ENCODE measurements around the gene C19orf25.
"Not testable (repeated sequence)": the region's sequence is repeated elsewhere in the genome, so short reads cannot be mapped to it uniquely, and the experiment has no call there.

Gene C19orf25

DNA sequence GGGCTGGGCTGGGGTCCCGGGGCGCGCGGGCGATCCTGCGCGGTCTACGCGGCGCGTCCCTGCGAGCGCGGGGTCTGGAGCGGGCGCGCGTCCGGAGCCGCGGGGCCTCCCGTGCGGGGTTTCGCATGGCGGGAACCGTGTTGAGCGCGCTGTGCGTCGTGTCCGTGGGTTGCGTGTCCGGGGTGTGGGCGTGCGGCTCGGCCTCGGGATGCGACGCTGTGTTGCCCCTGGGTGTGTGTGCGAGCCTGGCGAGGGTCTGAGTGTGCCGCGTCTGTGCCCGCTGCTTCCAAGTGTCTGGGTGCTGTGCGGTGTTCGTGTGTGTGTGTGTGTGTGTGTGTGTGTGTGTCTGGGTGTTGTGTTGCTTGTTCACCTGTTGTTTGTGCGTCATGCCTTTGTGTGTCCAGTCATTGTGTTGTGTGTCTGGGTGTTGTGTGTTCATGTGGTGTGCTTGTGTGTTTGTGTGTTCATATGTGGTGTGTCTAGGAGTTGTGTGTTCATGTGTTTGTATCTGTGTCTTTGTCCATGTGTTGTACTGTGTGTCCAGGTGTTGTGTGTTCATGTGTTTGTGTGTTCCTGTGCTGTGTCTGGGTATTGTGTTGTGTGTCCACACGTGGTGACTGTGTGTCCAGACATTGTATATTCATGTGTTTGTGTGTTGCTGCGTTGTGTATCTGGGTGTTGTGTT lies 45.4 kb upstream of the C19orf25 start:
- H3K27me3 ChIP-seq (ENCODE audit: insufficient read depth, insufficient read length), result peaks cover 29% of the 10 kb centered on the region
- peak overlapping the region; percentile 90 for H3K9ac ChIP-seq (ENCODE audit: insufficient read length, low read depth)
- peak overlapping the region; percentile 87 for H3K4me3 ChIP-seq (ENCODE audit: insufficient read length, low read depth)
- no peaks in the 10 kb centered on the region for H3K36me3 ChIP-seq (ENCODE audit: insufficient read depth, insufficient read length, low read length)
- no peak for TF ChIP-seq ZNF274 (IDR thresholded peaks at IDR 0.05; ENCODE audit: low read depth, low read length)
- TF ChIP-seq YY1 (IDR thresholded peaks at IDR 0.05; ENCODE audit: insufficient read depth, insufficient read length), result no peak
- no peaks in the 10 kb centered on the region for H3K9me3 ChIP-seq (ENCODE audit: insufficient read depth, low read length)
- H3K4me1 ChIP-seq (ENCODE audit: insufficient read depth, insufficient read length), result peaks cover 32% of the 10 kb centered on the region
- DNase-seq (ENCODE audit: low read depth, low spot score), result no peak

GRCh38 chr19:1523412-1524286 lies 44.6 kb upstream of the C19orf25 start, which contains the start of gene PLK5:
Gene PLK5 (plus strand): TSS chr19:1524077. CDS start chr19:1526997, 2,920 bp downstream.
- TF ChIP-seq ZNF274 (IDR thresholded peaks at IDR 0.05; ENCODE audit: low read depth, low read length) (no peak), YY1 (IDR thresholded peaks at IDR 0.05; ENCODE audit: insufficient read depth, insufficient read length) (no peak), SUZ12 (IDR thresholded peaks at IDR 0.05; ENCODE audit: extremely low read depth, insufficient read depth, insufficient read length) (no peak)
- H3K4me3 ChIP-seq (ENCODE audit: insufficient read length, low read depth), result peak within 1 kb of the TSS; percentile 87
- peaks cover 29% of the 10 kb centered on the region for H3K27me3 ChIP-seq (ENCODE audit: insufficient read depth, insufficient read length)
- H3K9ac ChIP-seq (ENCODE audit: insufficient read length, low read depth), result peak within 1 kb of the TSS; percentile 90
- no peaks in the 10 kb centered on the region for H3K36me3 ChIP-seq (ENCODE audit: insufficient read depth, insufficient read length, low read length)
- H3K4me1 ChIP-seq (ENCODE audit: insufficient read depth, insufficient read length), result peaks cover 32% of the 10 kb centered on the region
- no peaks in the 10 kb centered on the region for H3K9me3 ChIP-seq (ENCODE audit: insufficient read depth, low read length)
- DNase-seq (ENCODE audit: low read depth, low spot score), result no peak

DNA sequence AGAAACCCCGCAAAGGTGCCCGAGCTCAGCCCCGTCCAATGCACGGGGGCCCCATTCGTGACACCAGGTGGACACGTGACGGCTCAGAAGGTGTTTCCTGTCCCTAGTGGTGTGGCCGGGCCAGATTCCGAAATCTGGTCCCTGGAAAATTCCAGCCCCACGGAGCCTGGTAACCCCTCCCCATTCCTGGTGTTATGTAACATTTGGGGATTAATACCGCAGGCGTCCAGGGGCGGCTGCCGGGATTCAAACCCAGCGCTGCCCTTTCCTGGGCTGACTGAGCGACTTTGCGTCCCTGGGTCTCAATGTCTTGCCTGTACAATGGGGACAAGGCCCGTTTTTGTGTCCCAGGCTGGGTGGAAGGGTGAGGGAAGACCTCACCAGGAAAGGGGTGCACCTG lies 43.8 kb upstream of the C19orf25 start:
- peaks cover 29% of the 10 kb centered on the region for H3K27me3 ChIP-seq (ENCODE audit: insufficient read depth, insufficient read length)
- no peak overlapping the region for H3K4me3 ChIP-seq (ENCODE audit: insufficient read length, low read depth)
- no peaks in the 10 kb centered on the region for H3K9me3 ChIP-seq (ENCODE audit: insufficient read depth, low read length)
- no peak for TF ChIP-seq YY1 (IDR thresholded peaks at IDR 0.05; ENCODE audit: insufficient read depth, insufficient read length)
- TF ChIP-seq SUZ12 (IDR thresholded peaks at IDR 0.05; ENCODE audit: extremely low read depth, insufficient read depth, insufficient read length), result no peak
- TF ChIP-seq ZNF274 (IDR thresholded peaks at IDR 0.05; ENCODE audit: low read depth, low read length), result no peak
- H3K4me1 ChIP-seq (ENCODE audit: insufficient read depth, insufficient read length), result peaks cover 32% of the 10 kb centered on the region
- no peaks in the 10 kb centered on the region for H3K36me3 ChIP-seq (ENCODE audit: insufficient read depth, insufficient read length, low read length)
- no peak for DNase-seq (ENCODE audit: low read depth, low spot score)
- peak overlapping the region; percentile 64 for H3K9ac ChIP-seq (ENCODE audit: insufficient read length, low read depth)

DNA sequence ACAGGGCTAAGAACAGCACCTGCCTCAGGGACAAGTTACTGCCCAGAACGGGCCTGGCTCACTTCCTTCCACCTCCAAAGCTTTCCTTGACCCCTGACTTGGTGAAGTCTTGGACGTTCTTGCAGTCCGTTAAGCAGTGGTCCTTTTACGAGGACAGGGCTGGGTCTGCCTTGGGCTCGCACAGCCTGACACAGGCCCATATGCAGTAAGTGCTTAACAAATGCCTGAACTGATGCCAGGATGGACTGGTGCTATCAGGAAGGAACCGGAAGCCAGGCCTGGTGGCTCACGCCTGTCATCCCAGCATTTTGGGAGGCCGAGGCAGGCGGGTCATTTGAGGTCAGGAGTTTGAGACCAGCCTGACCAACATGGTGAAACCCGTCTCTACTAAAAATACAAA lies 43.0 kb upstream of the C19orf25 start:
- H3K4me1 ChIP-seq (ENCODE audit: insufficient read depth, insufficient read length), result peaks cover 32% of the 10 kb centered on the region
- no peaks in the 10 kb centered on the region for H3K36me3 ChIP-seq (ENCODE audit: insufficient read depth, insufficient read length, low read length)
- peaks cover 29% of the 10 kb centered on the region for H3K27me3 ChIP-seq (ENCODE audit: insufficient read depth, insufficient read length)
- no peak overlapping the region for H3K9ac ChIP-seq (ENCODE audit: insufficient read length, low read depth)
- no peaks in the 10 kb centered on the region for H3K9me3 ChIP-seq (ENCODE audit: insufficient read depth, low read length)
- no peak for DNase-seq (ENCODE audit: low read depth, low spot score)
- no peak for TF ChIP-seq SUZ12 (IDR thresholded peaks at IDR 0.05; ENCODE audit: extremely low read depth, insufficient read depth, insufficient read length)
- no peak for TF ChIP-seq ZNF274 (IDR thresholded peaks at IDR 0.05; ENCODE audit: low read depth, low read length)
- TF ChIP-seq YY1 (IDR thresholded peaks at IDR 0.05; ENCODE audit: insufficient read depth, insufficient read length), result no peak
- no peak overlapping the region for H3K4me3 ChIP-seq (ENCODE audit: insufficient read length, low read depth)

- Histone ChIP-seq H3K9ac (ENCODE audit: insufficient read length, low read depth) (peak overlapping the region; percentile 62), H3K27me3 (ENCODE audit: insufficient read depth, insufficient read length) (peaks cover 29% of the 10 kb centered on the region), H3K9me3 (ENCODE audit: insufficient read depth, low read length) (no peaks in the 10 kb centered on the region), H3K4me3 (ENCODE audit: insufficient read length, low read depth) (no peak overlapping the region), H3K4me1 (ENCODE audit: insufficient read depth, insufficient read length) (peaks cover 32% of the 10 kb centered on the region), H3K36me3 (ENCODE audit: insufficient read depth, insufficient read length, low read length) (no peaks in the 10 kb centered on the region)
- TF ChIP-seq SUZ12 (IDR thresholded peaks at IDR 0.05; ENCODE audit: extremely low read depth, insufficient read depth, insufficient read length) (no peak), ZNF274 (IDR thresholded peaks at IDR 0.05; ENCODE audit: low read depth, low read length) (no peak), YY1 (IDR thresholded peaks at IDR 0.05; ENCODE audit: insufficient read depth, insufficient read length) (no peak)
- DNase-seq (ENCODE audit: low read depth, low spot score), result no peak
These were observed 42.6 kb upstream of the C19orf25 start for GRCh38 chr19:1521636-1522035.

- peaks cover 24% of the 10 kb centered on the region for H3K27me3 ChIP-seq (ENCODE audit: insufficient read depth, insufficient read length)
- H3K36me3 ChIP-seq (ENCODE audit: insufficient read depth, insufficient read length, low read length), result no peaks in the 10 kb centered on the region
- no peak for DNase-seq (ENCODE audit: low read depth, low spot score)
- no peak for TF ChIP-seq YY1 (IDR thresholded peaks at IDR 0.05; ENCODE audit: insufficient read depth, insufficient read length)
- no peak for TF ChIP-seq SUZ12 (IDR thresholded peaks at IDR 0.05; ENCODE audit: extremely low read depth, insufficient read depth, insufficient read length)
- TF ChIP-seq ZNF274 (IDR thresholded peaks at IDR 0.05; ENCODE audit: low read depth, low read length), result no peak
- no peaks in the 10 kb centered on the region for H3K9me3 ChIP-seq (ENCODE audit: insufficient read depth, low read length)
- H3K9ac ChIP-seq (ENCODE audit: insufficient read length, low read depth), result peak overlapping the region; percentile 43
- H3K4me1 ChIP-seq (ENCODE audit: insufficient read depth, insufficient read length), result peaks cover 32% of the 10 kb centered on the region
- H3K4me3 ChIP-seq (ENCODE audit: insufficient read length, low read depth), result no peak overlapping the region
These were observed 41.3 kb upstream of the C19orf25 start for GRCh38 chr19:1520203-1520780.

- H3K4me3 ChIP-seq (ENCODE audit: insufficient read length, low read depth); H3K36me3 ChIP-seq (ENCODE audit: insufficient read depth, insufficient read length, low read length); H3K9ac ChIP-seq (ENCODE audit: insufficient read length, low read depth); DNase-seq (ENCODE audit: low read depth, low spot score); H3K9me3 ChIP-seq (ENCODE audit: insufficient read depth, low read length): not testable (repeated sequence)
- Histone ChIP-seq H3K4me1 (ENCODE audit: insufficient read depth, insufficient read length) (peaks cover 29% of the 10 kb centered on the region), H3K27me3 (ENCODE audit: insufficient read depth, insufficient read length) (peaks cover 19% of the 10 kb centered on the region)
These were observed 40.8 kb upstream of the C19orf25 start for GRCh38 chr19:1519802-1520201.

Measured in NT2/D1 (cell line).